ENCODE results near the gene SMYD3. TPM values are rescaled to one million over a fixed set of nuclear protein-coding genes. Genes with fewer than 3 reads are reported as not detected.

The SMYD3 gene
- total RNA-seq, 1 experiment from 2014 or later, result 25.5 TPM

DNA sequence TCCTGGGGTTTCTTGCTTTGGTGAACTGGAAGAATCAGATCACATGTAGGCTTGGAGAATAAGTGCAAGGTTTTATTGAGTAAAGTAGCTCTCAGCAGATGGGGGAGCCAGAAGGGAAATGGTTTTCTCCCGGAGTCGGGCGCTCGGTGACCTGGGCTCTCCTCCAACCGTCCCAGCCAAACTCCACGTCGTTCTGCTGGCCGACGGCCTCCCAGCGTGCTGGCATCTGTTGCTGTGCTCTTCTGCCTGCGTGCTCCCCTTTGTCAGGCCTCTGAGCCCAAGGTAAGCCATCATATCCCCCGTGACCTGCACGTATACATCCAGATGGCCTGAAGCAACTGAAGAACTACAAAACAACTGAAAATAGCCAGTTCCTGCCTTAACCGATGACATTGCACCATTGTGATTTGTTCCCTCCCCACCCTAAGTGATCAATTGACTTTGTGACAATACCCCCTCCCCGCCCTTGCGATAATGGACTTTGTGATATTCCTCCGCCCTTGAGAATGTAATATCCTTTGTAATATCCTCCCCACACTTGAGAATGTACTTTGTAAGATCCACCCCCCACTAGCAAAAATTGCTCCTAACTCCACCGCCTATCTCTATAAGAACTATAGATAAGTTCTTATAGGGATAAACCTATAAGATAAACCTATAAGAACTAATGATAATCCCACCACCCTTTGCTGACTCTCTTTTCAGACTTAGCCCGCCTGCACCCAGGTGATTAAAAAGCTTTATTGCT lies 88.3 kb downstream of the SMYD3 start:
- Mint-ChIP-seq H3K4me1 (peaks cover 2 to 3% of the 10 kb centered on the region in 2 experiments; a peak in 3 of 4 replicates), H3K27ac (no peak overlapping the region), H3K9me3 (peaks cover 15 to 16% of the 10 kb centered on the region in 2 experiments; a peak in 4 of 5 replicates), H3K4me3 (no peak overlapping the region; a peak in 1 of 5 replicates), H3K27me3 (ENCODE audit: low read depth) (no peaks in the 10 kb centered on the region; the same call in 1 of the 2 replicates), H3K36me3 (ENCODE audit: insufficient read depth in 1 of 3, low read depth in 3 of 3) (peaks cover 16 to 27% (median 19%) of the 10 kb centered on the region in 3 experiments)
- Histone ChIP-seq H3K27ac (ENCODE audit: insufficient read length, low read depth, low read length) (no peak overlapping the region), H2AFZ (ENCODE audit: low read length) (no peak overlapping the region), H3K79me1 (ENCODE audit: insufficient read depth, low read depth, low read length, poor library complexity, severe bottlenecking) (no peaks in the 10 kb centered on the region), H3K18ac (ENCODE audit: insufficient read length, low read depth, low read length) (no peak overlapping the region), H2BK20ac (ENCODE audit: low read depth, low read length, poor library complexity, severe bottlenecking) (no peak overlapping the region), H2BK15ac (ENCODE audit: low read depth, low read length) (no peak overlapping the region), H4K91ac (ENCODE audit: insufficient read length, low read depth, low read length) (no peak overlapping the region), H3K9ac (ENCODE audit: extremely low read depth, insufficient read length, low read length) (no peak overlapping the region), H3K14ac (ENCODE audit: insufficient read depth, low read length) (no peak overlapping the region), H4K8ac (replicated peaks; ENCODE audit: insufficient read length, low read depth, low read length) (no peak overlapping the region), H3K27me3 (ENCODE audit: insufficient read depth, low read length) (no peaks in the 10 kb centered on the region), H3K23ac (ENCODE audit: insufficient read length, low read depth, low read length) (no peak overlapping the region), H4K5ac (ENCODE audit: insufficient read length, low read depth, low read length) (no peak overlapping the region), H3K4ac (ENCODE audit: low read depth, low read length) (no peak overlapping the region), H2BK120ac (ENCODE audit: low read depth, low read length, poor library complexity, severe bottlenecking) (no peak overlapping the region), H3K9me3 (ENCODE audit: control insufficient read depth, low read depth, low read length) (no peaks in the 10 kb centered on the region), H3K23me2 (ENCODE audit: insufficient read length, low read depth, low read length, poor library complexity, severe bottlenecking) (peaks cover 3% of the 10 kb centered on the region), H2BK5ac (ENCODE audit: insufficient read length, low read length) (no peak overlapping the region), H3K4me2 (ENCODE audit: insufficient read depth, insufficient read length, low read length) (no peak overlapping the region), H2BK12ac (ENCODE audit: insufficient read length, low read depth, low read length) (no peak overlapping the region), H3K79me2 (ENCODE audit: insufficient read depth, low read length) (no peaks in the 10 kb centered on the region), H3K4me1 (ENCODE audit: insufficient read depth, low read length) (no peaks in the 10 kb centered on the region), H3T11ph (ENCODE audit: low read length) (no peak overlapping the region), H4K20me1 (ENCODE audit: control insufficient read depth, insufficient read depth, insufficient read length) (no peaks in the 10 kb centered on the region), H3K56ac (ENCODE audit: insufficient read length, low read depth, low read length) (no peak overlapping the region), H2AK5ac (ENCODE audit: insufficient read length, low read length) (no peak overlapping the region)
- no peak for DNase-seq
- WGBS (ENCODE audit: extremely low coverage, insufficient read length, low lambda C conversion rate), result no CpG with 5 or more reads among the region's 19 CpGs
- TF ChIP-seq, protein P1, sequence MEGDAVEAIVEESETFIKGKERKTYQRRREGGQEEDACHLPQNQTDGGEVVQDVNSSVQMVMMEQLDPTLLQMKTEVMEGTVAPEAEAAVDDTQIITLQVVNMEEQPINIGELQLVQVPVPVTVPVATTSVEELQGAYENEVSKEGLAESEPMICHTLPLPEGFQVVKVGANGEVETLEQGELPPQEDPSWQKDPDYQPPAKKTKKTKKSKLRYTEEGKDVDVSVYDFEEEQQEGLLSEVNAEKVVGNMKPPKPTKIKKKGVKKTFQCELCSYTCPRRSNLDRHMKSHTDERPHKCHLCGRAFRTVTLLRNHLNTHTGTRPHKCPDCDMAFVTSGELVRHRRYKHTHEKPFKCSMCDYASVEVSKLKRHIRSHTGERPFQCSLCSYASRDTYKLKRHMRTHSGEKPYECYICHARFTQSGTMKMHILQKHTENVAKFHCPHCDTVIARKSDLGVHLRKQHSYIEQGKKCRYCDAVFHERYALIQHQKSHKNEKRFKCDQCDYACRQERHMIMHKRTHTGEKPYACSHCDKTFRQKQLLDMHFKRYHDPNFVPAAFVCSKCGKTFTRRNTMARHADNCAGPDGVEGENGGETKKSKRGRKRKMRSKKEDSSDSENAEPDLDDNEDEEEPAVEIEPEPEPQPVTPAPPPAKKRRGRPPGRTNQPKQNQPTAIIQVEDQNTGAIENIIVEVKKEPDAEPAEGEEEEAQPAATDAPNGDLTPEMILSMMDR (conservative IDR thresholded peaks at IDR 0.05), result no peak

Data from H9 (cell line).